Naive thymus-derived CD4-positive, alpha-beta T cell (primary cell): ENCODE results near the gene TMEM53. TPM values are rescaled to one million over a fixed set of nuclear protein-coding genes. Genes with fewer than 3 reads are reported as not detected.

Experiments used
- ATAC-seq: fragments of 150-1000 bp; cut with Tn5 transposase; 2 replicates; pipeline ENCODE4 v1.10.0; 2021; ENCODE audit warnings: mild to moderate bottlenecking, moderate library complexity
- CTCF ChIA-PET: fragments of 350-600 bp; sonication (Branson Sonifier 250); formaldehyde crosslinking; loops from one replicate; lab custom pipeline; 2021; ENCODE audit warnings: antibody characterized with exemption; lab: Charles Lee
- POLR2A ChIA-PET: fragments of 350-600 bp; sonication (Branson Sonifier 250); formaldehyde crosslinking; loops from one replicate; lab custom pipeline; 2021; ENCODE audit warnings: antibody characterized with exemption, inconsistent platforms; lab: Charles Lee
- DNase-seq, 9 donors: peaks; one replicate each; pipeline versions ENCODE4 v3.0.0 to v3.0.0-alpha.2; 2020 to 2022; ENCODE audit warnings: mixed read lengths in 1 of 9
- H3K27ac ChIP-seq: one replicate; pipeline ENCODE4 v1.7.0; 2013; ENCODE audit warnings: mild to moderate bottlenecking, low read depth, low read length, moderate library complexity
- H3K27me3 ChIP-seq, 2 donors: one replicate each; pipeline ENCODE4 v1.7.0; 2013; ENCODE audit warnings: low read length in 2 of 2, mild to moderate bottlenecking in 2 of 2, moderate library complexity in 2 of 2; ENCODE audit not compliant: control insufficient read depth in 2 of 2, insufficient read depth in 2 of 2
- H3K36me3 ChIP-seq, 3 experiments: 1 replicate in 2 of 3; 2 replicates in 1 of 3; pipeline ENCODE4 v1.7.0; 2013; ENCODE audit warnings: low read length in 3 of 3, mild to moderate bottlenecking in 3 of 3, moderate library complexity in 1 of 3; ENCODE audit not compliant: insufficient read depth in 3 of 3, control insufficient read depth in 2 of 3
- H3K4me1 ChIP-seq, 2 donors: one replicate each; pipeline ENCODE4 v1.7.0; 2013; ENCODE audit warnings: low read length in 2 of 2, mild to moderate bottlenecking in 2 of 2, moderate library complexity in 1 of 2; ENCODE audit not compliant: control insufficient read depth in 2 of 2, insufficient read depth in 2 of 2
- H3K4me3 ChIP-seq: 2 replicates; pipeline ENCODE4 v1.7.0; 2013; ENCODE audit warnings: mild to moderate bottlenecking, low read length
- H3K9me3 ChIP-seq, 3 experiments: 1 replicate in 2 of 3; 2 replicates in 1 of 3; pipeline ENCODE4 v1.7.0; 2013; ENCODE audit warnings: low read length in 3 of 3; ENCODE audit not compliant: control insufficient read depth in 2 of 3
- H3K27ac Mint-ChIP-seq, 9 donors: one replicate each; pipeline ENCODE4 v1.8.0; 2020 to 2022; ENCODE audit warnings: mixed read lengths in 9 of 9, mild to moderate bottlenecking in 8 of 9, moderate library complexity in 5 of 9, inconsistent platforms in 2 of 9
- H3K27me3 Mint-ChIP-seq, 5 donors: one replicate each; pipeline ENCODE4 v1.8.0; 2021 to 2022; ENCODE audit warnings: mixed read lengths in 5 of 5, mild to moderate bottlenecking in 1 of 5
- H3K36me3 Mint-ChIP-seq, 5 donors: one replicate each; pipeline ENCODE4 v1.8.0; 2020 to 2022; ENCODE audit warnings: mixed read lengths in 5 of 5, mild to moderate bottlenecking in 3 of 5, inconsistent platforms in 1 of 5
- H3K4me1 Mint-ChIP-seq, 7 donors: one replicate each; pipeline ENCODE4 v1.8.0; 2020 to 2022; ENCODE audit warnings: mixed read lengths in 7 of 7, mild to moderate bottlenecking in 3 of 7, inconsistent platforms in 1 of 7
- H3K4me3 Mint-ChIP-seq, 10 donors: one replicate each; pipeline ENCODE4 v1.8.0; 2020 to 2022; ENCODE audit warnings: mild to moderate bottlenecking in 10 of 10, mixed read lengths in 10 of 10, moderate library complexity in 6 of 10, inconsistent platforms in 2 of 10
- H3K9me3 Mint-ChIP-seq, 11 donors: one replicate each; pipeline ENCODE4 v1.8.0; 2020 to 2022; ENCODE audit warnings: mixed read lengths in 11 of 11, mild to moderate bottlenecking in 4 of 11, inconsistent platforms in 1 of 11, moderate library complexity in 1 of 11
- intact Hi-C, 2 donors: fragments of 100-400 bp; cut with micrococcal nuclease; formaldehyde crosslinking; loops; one replicate each; pipeline ENCODE4 v1.15.1; 2023
- polyA plus RNA-seq, 2 donors: library from polyadenylated mRNA; unstranded; fragments of 300-500 nt; fragmentation: Illumina TruSeq; gene quantifications; one replicate each; pipeline ENCODE4 v1.2.3, GENCODE V29; 2021
- total RNA-seq, 6 experiments: library from RNA in 5 of 6; stranded (reverse) in 5 of 6; gene quantifications; 1 replicate in 5 of 6; 2 replicates in 1 of 6; pipeline ENCODE4 v1.2.3 and lab custom pipeline; 2021 to 2026

TMEM53 gene
- total and polyA plus RNA-seq, 7 experiments from 2014 or later, result 1.6 to 3.5 (median 2.9) TPM

DNA sequence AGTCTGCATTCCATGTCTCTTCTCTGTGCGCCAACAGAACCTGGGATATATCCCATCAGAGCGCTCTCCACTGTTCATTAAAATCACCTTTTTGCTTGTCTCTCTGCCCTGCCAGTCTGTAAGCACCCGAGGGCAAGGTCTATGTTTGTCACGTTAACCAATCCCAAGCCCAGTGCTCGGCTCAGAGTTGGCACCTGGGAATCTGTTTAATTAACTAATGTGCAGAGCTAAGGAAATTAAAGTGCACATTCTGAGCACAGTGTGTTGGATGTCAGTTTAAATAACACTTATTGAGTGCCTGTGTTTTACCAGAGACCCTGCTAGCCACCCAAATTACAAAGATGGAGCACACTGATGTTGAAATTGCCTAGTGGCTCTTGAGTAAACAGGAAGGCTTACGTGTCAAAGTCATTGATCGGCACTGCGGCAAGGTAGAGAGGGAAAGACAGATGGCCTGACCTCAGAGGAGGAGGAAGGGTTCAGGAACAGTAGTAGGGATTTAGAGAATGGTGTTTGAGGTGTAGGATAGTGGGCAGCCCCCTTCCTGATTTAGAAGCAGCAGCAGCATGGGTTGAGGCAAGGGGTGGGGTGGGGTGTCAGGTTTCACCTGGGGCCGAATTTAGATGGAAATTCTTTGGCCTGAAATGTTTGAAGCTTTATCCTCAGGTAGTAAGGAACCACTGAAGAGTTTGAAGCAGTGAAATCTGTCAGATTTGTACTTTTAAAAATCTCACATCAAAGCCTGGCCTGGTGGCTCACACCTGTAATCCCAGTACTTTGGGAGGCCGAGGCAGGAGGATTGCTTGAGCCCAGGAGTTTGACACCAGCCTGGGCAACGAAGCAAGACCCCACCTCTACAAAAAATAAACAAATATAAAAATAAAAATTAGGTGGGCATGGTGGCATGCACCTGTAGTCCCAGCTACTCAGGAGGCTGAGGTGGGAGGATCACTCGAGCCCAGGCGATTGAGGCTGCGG, 7.9 kb upstream of the TMEM53 start:
- Histone ChIP-seq H3K4me3 (no peak overlapping the region), H3K9me3 (no peaks in the 10 kb centered on the region), H3K27ac (no peak overlapping the region), H3K27me3 (no peaks in the 10 kb centered on the region), H3K4me1 (no peaks in the 10 kb centered on the region), H3K36me3 (no peaks in the 10 kb centered on the region)
- Mint-ChIP-seq H3K36me3 (peaks cover 0 to 5% (median 0%) of the 10 kb centered on the region in 5 donors), H3K27me3 (no peaks in the 10 kb centered on the region), H3K4me3 (no peak overlapping the region), H3K27ac (peak overlapping the region in 1 of 9 donors; percentile 4), H3K9me3 (peaks cover 0 to 2% (median 0%) of the 10 kb centered on the region in 11 donors), H3K4me1 (peaks cover 0 to 9% (median 6%) of the 10 kb centered on the region in 7 donors)
- no peak for DNase-seq
- intact Hi-C loops, result no loop called here
- CTCF ChIA-PET, result no interaction called here
- ATAC-seq, result no peak
- POLR2A ChIA-PET, result no interaction called here

DNA sequence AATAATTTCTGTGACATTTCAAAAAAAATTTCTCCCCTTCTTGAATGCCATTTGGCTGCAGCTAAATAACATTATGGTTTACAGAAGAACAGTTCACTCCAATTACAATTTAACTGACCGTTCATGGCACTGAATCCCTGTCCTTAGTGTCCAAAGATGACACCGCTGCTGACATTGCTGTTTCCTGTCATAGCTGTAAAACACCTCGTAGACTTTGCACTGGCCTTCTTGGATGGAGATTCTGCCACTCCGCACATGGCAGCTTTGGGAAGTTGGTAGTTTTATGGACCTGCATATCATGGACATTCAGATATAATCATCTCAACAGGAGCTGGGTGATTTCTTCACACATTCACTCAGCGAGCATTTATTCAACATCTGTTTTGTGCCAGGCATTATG, 5.2 kb upstream of the TMEM53 start:
- CTCF ChIA-PET, result interaction anchor here (0.6 to 1.3 kb wide), 3 partner anchors 10 to 28 kb away, joined by 3 to 7 read pairs (median 3); no protein-coding TSS in a partner anchor
- Histone ChIP-seq H3K4me3 (no peak overlapping the region), H3K27me3 (no peaks in the 10 kb centered on the region), H3K27ac (no peak overlapping the region), H3K36me3 (no peaks in the 10 kb centered on the region), H3K4me1 (no peaks in the 10 kb centered on the region), H3K9me3 (no peaks in the 10 kb centered on the region)
- Mint-ChIP-seq H3K27ac (no peak overlapping the region), H3K4me3 (no peak overlapping the region), H3K9me3 (peaks cover 0 to 2% (median 0%) of the 10 kb centered on the region in 11 donors), H3K27me3 (no peaks in the 10 kb centered on the region), H3K36me3 (peaks cover 0 to 5% (median 0%) of the 10 kb centered on the region in 5 donors), H3K4me1 (peaks cover 6 to 12% (median 10%) of the 10 kb centered on the region in 7 donors)
- intact Hi-C loops, result no loop called here
- ATAC-seq, result no peak
- POLR2A ChIA-PET, result no interaction called here
- no peak for DNase-seq

DNA sequence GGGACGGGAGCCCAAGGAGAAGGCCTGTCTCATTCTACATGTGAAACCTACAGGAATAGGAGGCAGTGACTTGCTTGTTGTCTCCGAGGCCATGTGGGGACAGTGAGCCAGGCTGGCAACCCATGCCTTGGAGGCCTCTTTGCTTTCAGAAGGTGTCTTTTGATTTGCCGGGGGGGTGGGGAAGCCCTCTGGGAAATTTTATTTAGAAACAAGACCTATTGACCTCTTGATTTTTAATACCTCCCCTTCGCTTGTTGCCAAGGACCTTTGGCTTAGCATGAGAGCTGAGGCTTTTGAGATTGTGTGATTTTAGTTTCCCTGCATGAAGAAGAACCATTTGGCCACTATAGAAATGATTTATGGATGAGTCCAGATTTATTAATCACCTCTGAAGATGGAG, 4.3 kb upstream of the TMEM53 start:
- no peak overlapping the region for H3K27ac ChIP-seq
- H3K27me3 ChIP-seq, result no peaks in the 10 kb centered on the region
- no peak overlapping the region for H3K4me3 ChIP-seq
- H3K4me1 Mint-ChIP-seq, result peaks cover 6 to 11% (median 10%) of the 10 kb centered on the region in 7 donors
- no peak for DNase-seq
- H3K4me1 ChIP-seq, result peaks cover 0 to 2% of the 10 kb centered on the region in 2 donors
- no peak overlapping the region for H3K4me3 Mint-ChIP-seq
- H3K27me3 Mint-ChIP-seq, result no peaks in the 10 kb centered on the region
- H3K36me3 Mint-ChIP-seq, result peaks cover 0 to 5% (median 0%) of the 10 kb centered on the region in 5 donors
- intact Hi-C loops, result no loop called here
- no peak for ATAC-seq
- H3K9me3 ChIP-seq, result no peaks in the 10 kb centered on the region
- H3K9me3 Mint-ChIP-seq, result peaks cover 0 to 2% (median 0%) of the 10 kb centered on the region in 11 donors
- ChIA-PET POLR2A (no interaction called here), CTCF (no interaction called here)
- H3K36me3 ChIP-seq, result no peaks in the 10 kb centered on the region
- H3K27ac Mint-ChIP-seq, result no peak overlapping the region

DNA sequence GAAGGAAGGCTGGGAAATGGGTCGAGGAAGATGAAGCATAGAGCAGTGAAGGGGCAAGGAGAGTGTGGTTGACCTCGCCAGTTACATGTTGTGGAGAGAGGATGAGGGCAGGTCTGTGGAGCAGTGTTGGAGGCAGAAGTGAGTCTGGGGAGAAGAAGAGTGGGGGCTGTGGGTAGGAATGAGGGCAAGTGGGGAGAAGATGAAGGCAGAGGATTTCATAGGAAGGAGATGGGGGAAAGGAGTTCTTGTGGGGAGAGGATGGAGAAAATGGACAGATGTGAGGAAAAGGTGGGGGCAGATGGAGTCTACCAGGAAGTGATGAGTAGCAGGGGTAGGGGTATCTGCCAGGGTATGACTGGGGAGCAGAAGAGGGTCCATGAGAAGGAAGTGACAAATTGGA, 3.8 kb upstream of the TMEM53 start:
- Histone ChIP-seq H3K27me3 (no peaks in the 10 kb centered on the region), H3K9me3 (no peaks in the 10 kb centered on the region), H3K36me3 (no peaks in the 10 kb centered on the region), H3K4me3 (no peak overlapping the region), H3K4me1 (peaks cover 0 to 6% of the 10 kb centered on the region in 2 donors), H3K27ac (no peak overlapping the region)
- H3K4me3 Mint-ChIP-seq, result no peak overlapping the region
- intact Hi-C loops, result no loop called here
- no peak for ATAC-seq
- no peaks in the 10 kb centered on the region for H3K27me3 Mint-ChIP-seq
- H3K4me1 Mint-ChIP-seq, result peaks cover 9 to 16% (median 15%) of the 10 kb centered on the region in 7 donors
- DNase-seq, result no peak
- no peak overlapping the region for H3K27ac Mint-ChIP-seq
- ChIA-PET POLR2A (no interaction called here), CTCF (interaction anchor here (0.5 kb wide), 1 partner anchor 22 kb away, joined by 3 read pairs; no protein-coding TSS in a partner anchor)
- H3K36me3 Mint-ChIP-seq, result peaks cover 0 to 5% (median 0%) of the 10 kb centered on the region in 5 donors
- H3K9me3 Mint-ChIP-seq, result peaks cover 0 to 2% (median 0%) of the 10 kb centered on the region in 11 donors

DNA sequence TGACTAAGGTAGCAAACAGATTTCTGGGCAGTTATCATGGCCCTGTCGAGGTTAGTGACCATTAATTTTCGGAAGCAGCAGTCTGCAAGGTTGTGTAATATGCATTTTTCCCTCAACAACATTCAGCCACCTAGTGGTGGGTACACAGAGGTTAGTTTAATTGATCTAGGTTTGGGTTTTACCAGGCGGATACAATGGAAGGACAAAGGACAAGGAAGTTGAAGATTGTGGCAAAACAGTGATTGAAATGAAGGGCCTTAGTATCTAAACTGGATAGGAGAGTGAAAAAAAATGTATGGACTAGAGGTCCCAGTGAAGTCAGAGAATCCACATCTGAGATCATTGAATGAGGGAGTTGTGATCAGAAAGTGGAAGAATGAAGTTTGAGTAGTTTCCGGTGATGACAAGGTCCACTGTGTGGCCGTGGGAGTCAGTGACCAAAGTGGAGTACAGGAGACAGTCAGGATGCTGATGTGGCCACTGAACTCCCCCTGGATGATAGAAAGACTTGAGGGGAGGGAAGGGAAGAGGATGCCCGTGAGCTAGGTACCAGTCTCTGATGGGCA, 3.0 kb upstream of the TMEM53 start:
- Histone ChIP-seq H3K4me1 (peaks cover 0 to 6% of the 10 kb centered on the region in 2 donors), H3K27ac (no peak overlapping the region), H3K4me3 (no peak overlapping the region), H3K9me3 (no peaks in the 10 kb centered on the region), H3K36me3 (no peaks in the 10 kb centered on the region), H3K27me3 (no peaks in the 10 kb centered on the region)
- CTCF ChIA-PET, result interaction anchor here (1.8 kb wide), 1 partner anchor 19 kb away, joined by 5 read pairs; no protein-coding TSS in a partner anchor
- H3K4me1 Mint-ChIP-seq, result peaks cover 13 to 23% (median 18%) of the 10 kb centered on the region in 7 donors
- H3K9me3 Mint-ChIP-seq, result peaks cover 0 to 2% (median 0%) of the 10 kb centered on the region in 11 donors
- intact Hi-C loops, result no loop called here
- DNase-seq (peak in 1 of 9 donors; percentile 10), ATAC-seq (no peak)
- H3K27me3 Mint-ChIP-seq, result no peaks in the 10 kb centered on the region
- no peak overlapping the region for H3K27ac Mint-ChIP-seq
- no peak overlapping the region for H3K4me3 Mint-ChIP-seq
- POLR2A ChIA-PET, result interaction anchor here (1.0 kb wide), 1 partner anchor 44 kb away, joined by 4 read pairs; no protein-coding TSS in a partner anchor
- H3K36me3 Mint-ChIP-seq, result peaks cover 0 to 5% (median 0%) of the 10 kb centered on the region in 5 donors

DNA sequence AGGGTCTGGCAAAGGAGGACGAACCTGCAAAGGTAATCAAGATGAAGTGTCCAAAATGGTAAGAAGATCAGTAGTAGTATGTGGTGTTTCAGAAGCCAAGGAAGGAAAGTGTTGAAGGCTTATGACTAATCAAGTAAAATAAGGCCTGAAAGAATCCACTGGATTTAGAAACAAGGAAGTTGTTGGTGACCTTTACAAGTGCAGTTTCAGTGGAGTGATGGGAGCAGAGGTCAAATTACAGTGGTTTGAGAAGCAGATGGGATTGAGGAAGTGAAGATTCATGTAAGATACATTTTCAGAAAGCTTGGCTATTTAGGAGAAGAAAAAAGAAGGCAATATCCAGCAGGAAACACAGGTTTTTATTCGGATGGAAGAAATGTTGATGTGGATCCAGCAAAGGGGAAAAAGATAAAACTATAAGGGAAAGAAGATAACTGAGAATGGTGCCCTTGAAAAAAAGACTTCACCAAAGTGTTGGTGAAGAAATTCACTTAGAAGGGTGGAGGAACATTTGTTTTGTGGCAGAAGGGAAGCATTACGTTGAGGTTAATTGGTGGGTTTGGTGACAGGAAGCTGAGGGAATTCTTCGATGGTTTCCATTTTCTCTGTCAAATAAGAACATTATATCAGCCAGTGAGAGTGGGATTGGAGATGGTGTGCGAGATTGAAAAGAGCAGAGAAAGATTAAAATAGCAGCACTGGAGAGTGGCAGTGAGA, 2.4 kb upstream of the TMEM53 start:
- Mint-ChIP-seq H3K27me3 (no peaks in the 10 kb centered on the region), H3K4me3 (no peak overlapping the region), H3K27ac (no peak overlapping the region), H3K36me3 (peaks cover 0 to 5% (median 0%) of the 10 kb centered on the region in 5 donors), H3K9me3 (peaks cover 0 to 1% (median 0%) of the 10 kb centered on the region in 11 donors), H3K4me1 (peaks cover 13 to 29% (median 23%) of the 10 kb centered on the region in 7 donors)
- H3K27me3 ChIP-seq, result no peaks in the 10 kb centered on the region
- CTCF ChIA-PET, result interaction anchor here (1.8 to 2.0 kb wide), 2 partner anchors 20 to 24 kb away, joined by 5 to 10 read pairs; no protein-coding TSS in a partner anchor
- POLR2A ChIA-PET, result interaction anchor here (0.6 to 3.1 kb wide), 3 partner anchors 21 to 109 kb away, joined by 4 to 15 read pairs (median 4); no protein-coding TSS in a partner anchor
- H3K4me1 ChIP-seq, result peaks cover 0 to 6% of the 10 kb centered on the region in 2 donors
- H3K36me3 ChIP-seq, result no peaks in the 10 kb centered on the region
- DNase-seq, result no peak
- H3K9me3 ChIP-seq, result no peaks in the 10 kb centered on the region
- H3K27ac ChIP-seq, result no peak overlapping the region
- intact Hi-C loops, result no loop called here
- no peak for ATAC-seq
- no peak overlapping the region for H3K4me3 ChIP-seq
